HepG2 (cell line): ENCODE measurements around the gene UST. TPM values are rescaled to one million over a fixed set of nuclear protein-coding genes. Genes with fewer than 3 reads are reported as not detected.

ENCODE experiments used
- ELF1 ChIP-seq: sonication (generic); formaldehyde crosslinking; IDR thresholded peaks from 2 replicates; pipeline ENCODE4 v1.4.0; 2020; ENCODE audit warnings: missing genetic modification reagents
- ELF4 ChIP-seq: sonication (generic); formaldehyde crosslinking; IDR thresholded peaks from 2 replicates; pipeline ENCODE4 v1.5.0; 2020; ENCODE audit warnings: missing genetic modification reagents, mild to moderate bottlenecking, moderate library complexity, borderline replicate concordance
- POLR2G ChIP-seq: fragments of 200-400 bp; formaldehyde crosslinking; IDR thresholded peaks from 2 replicates; pipeline ENCODE4 v1.6.1; 2018; ENCODE audit warnings: mild to moderate bottlenecking, low read depth, low read length, moderate library complexity
- TCF12 ChIP-seq, 2 experiments: fragments of 450-650 bp in 1 of 2; sonication (generic) in 1 of 2; formaldehyde crosslinking in 1 of 2; IDR thresholded peaks; 2 replicates each; pipeline versions ENCODE4 v1.6.1 to v1.8.0; 2017 to 2022; ENCODE audit warnings: antibody characterized with exemption in 1 of 2, mild to moderate bottlenecking in 1 of 2, missing genetic modification reagents in 1 of 2, moderate library complexity in 1 of 2
- TCF7L2 ChIP-seq: IDR thresholded peaks from 2 replicates; pipeline ENCODE4 v1.6.1; 2011; ENCODE audit warnings: mild to moderate bottlenecking, low read depth, low read length, moderate library complexity
- TERF1 ChIP-seq: sonication (generic); formaldehyde crosslinking; IDR thresholded peaks from 2 replicates; pipeline ENCODE4 v1.8.0; 2022; ENCODE audit warnings: mild to moderate bottlenecking, missing genetic modification reagents, moderate library complexity
- ZFX ChIP-seq: sonication (generic); formaldehyde crosslinking; IDR thresholded peaks from 2 replicates; pipeline ENCODE4 v1.4.0; 2020; ENCODE audit warnings: mild to moderate bottlenecking, low read depth, missing genetic modification reagents, moderate library complexity
- ZMYM4 ChIP-seq: sonication (generic); formaldehyde crosslinking; IDR thresholded peaks from 2 replicates; pipeline ENCODE4 v1.8.1; 2023; ENCODE audit warnings: mild to moderate bottlenecking, missing genetic modification reagents
- ZNF136 ChIP-seq: sonication (generic); formaldehyde crosslinking; IDR thresholded peaks from 2 replicates; pipeline ENCODE4 v1.8.1; 2022; ENCODE audit warnings: low read depth, mild to moderate bottlenecking, moderate library complexity, missing genetic modification reagents
- ZNF251 ChIP-seq: sonication (generic); formaldehyde crosslinking; IDR thresholded peaks from 2 replicates; pipeline ENCODE4 v1.9.0; 2021; ENCODE audit warnings: mild to moderate bottlenecking, missing genetic modification reagents
- ZNF570 ChIP-seq: sonication (generic); formaldehyde crosslinking; IDR thresholded peaks from 2 replicates; pipeline ENCODE4 v1.4.0; 2020; ENCODE audit warnings: mild to moderate bottlenecking, missing genetic modification reagents, borderline replicate concordance
- ZNF740 ChIP-seq: sonication (generic); formaldehyde crosslinking; IDR thresholded peaks from 2 replicates; pipeline ENCODE4 v1.4.0; 2020; ENCODE audit warnings: missing genetic modification reagents
- ZNF75D ChIP-seq: sonication (generic); formaldehyde crosslinking; IDR thresholded peaks from 2 replicates; pipeline ENCODE4 v1.8.1; 2023; ENCODE audit warnings: missing genetic modification reagents, mild to moderate bottlenecking, borderline replicate concordance
- ZNF770 ChIP-seq: sonication (generic); formaldehyde crosslinking; IDR thresholded peaks from 2 replicates; pipeline ENCODE4 v1.5.0; 2020; ENCODE audit warnings: mild to moderate bottlenecking, missing genetic modification reagents
- ZZZ3 ChIP-seq: sonication (generic); formaldehyde crosslinking; IDR thresholded peaks from 2 replicates; pipeline ENCODE4 v1.4.0; 2020; ENCODE audit warnings: missing genetic modification reagents, mild to moderate bottlenecking, borderline replicate concordance
- polyA plus RNA-seq, 8 experiments: library from polyadenylated mRNA; depleted of rRNA in 3 of 8; stranded (reverse) in 7 of 8; unstranded in 1 of 8; fragments of >200 nt; fragmentation: Illumina TruSeq in 4 of 8; extraction: Trizol in 4 of 8; gene quantifications; 2 replicates each; pipeline versions ENCODE4 v1.2.1 to v1.2.3, GENCODE V29; 2011 to 2016; ENCODE audit warnings: low read depth in 4 of 8, missing spikeins in 1 of 8, mixed read lengths in 1 of 8; ENCODE audit not compliant: insufficient read depth in 1 of 8
- total RNA-seq, 5 experiments: library from RNA; depleted of rRNA; stranded (reverse); fragments of >200 nt; fragmentation: Illumina TruSeq; extraction: Trizol; gene quantifications; 2 replicates each; pipeline ENCODE4 v1.2.3, GENCODE V29; 2016; ENCODE audit warnings: low read depth in 1 of 5
- TF ChIP-seq, protein P1 (sequence below): sonication (generic); formaldehyde crosslinking; IDR thresholded peaks from 2 replicates; pipeline ENCODE4 v1.8.0; 2022; ENCODE audit warnings: mild to moderate bottlenecking, missing genetic modification reagents
- TF ChIP-seq, protein P2 (sequence below): sonication (generic); formaldehyde crosslinking; IDR thresholded peaks from 2 replicates; pipeline ENCODE4 v1.5.1; 2020; ENCODE audit warnings: missing genetic modification reagents, mild to moderate bottlenecking, borderline replicate concordance

Gene UST
- total and polyA plus RNA-seq, 2 of the 13 experiments (the other 11 are each of a cell fraction or from before 2014, with no cell fraction given), result 0.27 TPM; not detected in 1

GRCh38 chr6:149060985-149061760, 314.3 kb downstream of the UST start (continued):
- TF ChIP-seq TERF1 (no peak), POLR2G (no peak), ZNF136 (CRISPR knock-in tag) (0 out of 2 replicates have a peak, but pooled peaks have one; percentile 57), ZNF770 (CRISPR knock-in tag) (peak; percentile 98), ZNF740 (CRISPR knock-in tag) (no peak), ZMYM4 (peak; percentile 78), ZNF75D (no peak), ELF4 (no peak), ZNF251 (CRISPR knock-in tag) (no peak), TCF7L2 (no peak), ZFX (CRISPR knock-in tag) (0 out of 2 replicates have a peak, but pooled peaks have one; percentile 19), TCF12 (IDR thresholded peaks at IDR 0.05) (no peak), TCF12 (CRISPR knock-in tag; IDR thresholded peaks at IDR 0.05) (no peak), ZNF570 (CRISPR knock-in tag) (no peak), ZZZ3 (CRISPR knock-in tag) (no peak), ELF1 (CRISPR knock-in tag) (no peak)
- TF ChIP-seq, protein P1, sequence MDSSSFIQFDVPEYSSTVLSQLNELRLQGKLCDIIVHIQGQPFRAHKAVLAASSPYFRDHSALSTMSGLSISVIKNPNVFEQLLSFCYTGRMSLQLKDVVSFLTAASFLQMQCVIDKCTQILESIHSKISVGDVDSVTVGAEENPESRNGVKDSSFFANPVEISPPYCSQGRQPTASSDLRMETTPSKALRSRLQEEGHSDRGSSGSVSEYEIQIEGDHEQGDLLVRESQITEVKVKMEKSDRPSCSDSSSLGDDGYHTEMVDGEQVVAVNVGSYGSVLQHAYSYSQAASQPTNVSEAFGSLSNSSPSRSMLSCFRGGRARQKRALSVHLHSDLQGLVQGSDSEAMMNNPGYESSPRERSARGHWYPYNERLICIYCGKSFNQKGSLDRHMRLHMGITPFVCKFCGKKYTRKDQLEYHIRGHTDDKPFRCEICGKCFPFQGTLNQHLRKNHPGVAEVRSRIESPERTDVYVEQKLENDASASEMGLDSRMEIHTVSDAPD (CRISPR knock-in tag), result peak; percentile 60; the same call in 1 of the 2 replicates
- TF ChIP-seq, protein P2, sequence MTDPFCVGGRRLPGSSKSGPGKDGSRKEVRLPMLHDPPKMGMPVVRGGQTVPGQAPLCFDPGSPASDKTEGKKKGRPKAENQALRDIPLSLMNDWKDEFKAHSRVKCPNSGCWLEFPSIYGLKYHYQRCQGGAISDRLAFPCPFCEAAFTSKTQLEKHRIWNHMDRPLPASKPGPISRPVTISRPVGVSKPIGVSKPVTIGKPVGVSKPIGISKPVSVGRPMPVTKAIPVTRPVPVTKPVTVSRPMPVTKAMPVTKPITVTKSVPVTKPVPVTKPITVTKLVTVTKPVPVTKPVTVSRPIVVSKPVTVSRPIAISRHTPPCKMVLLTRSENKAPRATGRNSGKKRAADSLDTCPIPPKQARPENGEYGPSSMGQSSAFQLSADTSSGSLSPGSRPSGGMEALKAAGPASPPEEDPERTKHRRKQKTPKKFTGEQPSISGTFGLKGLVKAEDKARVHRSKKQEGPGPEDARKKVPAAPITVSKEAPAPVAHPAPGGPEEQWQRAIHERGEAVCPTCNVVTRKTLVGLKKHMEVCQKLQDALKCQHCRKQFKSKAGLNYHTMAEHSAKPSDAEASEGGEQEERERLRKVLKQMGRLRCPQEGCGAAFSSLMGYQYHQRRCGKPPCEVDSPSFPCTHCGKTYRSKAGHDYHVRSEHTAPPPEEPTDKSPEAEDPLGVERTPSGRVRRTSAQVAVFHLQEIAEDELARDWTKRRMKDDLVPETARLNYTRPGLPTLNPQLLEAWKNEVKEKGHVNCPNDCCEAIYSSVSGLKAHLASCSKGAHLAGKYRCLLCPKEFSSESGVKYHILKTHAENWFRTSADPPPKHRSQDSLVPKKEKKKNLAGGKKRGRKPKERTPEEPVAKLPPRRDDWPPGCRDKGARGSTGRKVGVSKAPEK (CRISPR knock-in tag), result no peak
